AG10803 (cell line): ENCODE results near the gene MSI2.

ENCODE experiments used
- DNase-seq: peaks from one replicate; pipeline ENCODE4 v3.0.0; 2010; ENCODE audit warnings: low read depth
- H3K4me3 ChIP-seq: 2 replicates; pipeline ENCODE4 v1.5.1; 2011; ENCODE audit warnings: mild to moderate bottlenecking, low read length, control low read depth
- TF ChIP-seq, protein P1 (sequence below): conservative IDR thresholded peaks from 2 replicates; pipeline ENCODE4 v1.5.1; 2011; ENCODE audit warnings: mild to moderate bottlenecking, low read length, control low read depth, inconsistent platforms

The MSI2 gene

DNA sequence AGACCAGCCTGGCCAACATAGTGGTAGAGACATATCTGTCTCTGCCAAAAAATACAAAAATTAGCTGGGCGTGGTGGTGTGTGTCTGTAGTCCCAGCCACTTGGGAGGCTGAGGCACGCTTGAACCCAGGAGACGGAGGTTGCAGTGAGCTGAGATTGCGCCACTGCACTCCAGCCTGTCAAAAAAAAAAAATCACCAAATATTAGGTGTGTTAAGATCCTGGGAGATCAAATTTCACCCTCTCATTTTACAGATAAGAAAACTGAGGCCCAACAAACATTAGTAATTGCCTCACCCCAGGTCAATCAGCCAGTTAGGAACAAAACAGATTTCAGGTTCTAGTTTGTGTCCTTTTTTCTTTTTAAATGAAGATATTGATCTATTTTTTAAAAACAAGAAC is 116.7 kb downstream of the MSI2 start:
- H3K4me3 ChIP-seq: no peak overlapping the region
- DNase-seq: no peak
- TF ChIP-seq, protein P1, sequence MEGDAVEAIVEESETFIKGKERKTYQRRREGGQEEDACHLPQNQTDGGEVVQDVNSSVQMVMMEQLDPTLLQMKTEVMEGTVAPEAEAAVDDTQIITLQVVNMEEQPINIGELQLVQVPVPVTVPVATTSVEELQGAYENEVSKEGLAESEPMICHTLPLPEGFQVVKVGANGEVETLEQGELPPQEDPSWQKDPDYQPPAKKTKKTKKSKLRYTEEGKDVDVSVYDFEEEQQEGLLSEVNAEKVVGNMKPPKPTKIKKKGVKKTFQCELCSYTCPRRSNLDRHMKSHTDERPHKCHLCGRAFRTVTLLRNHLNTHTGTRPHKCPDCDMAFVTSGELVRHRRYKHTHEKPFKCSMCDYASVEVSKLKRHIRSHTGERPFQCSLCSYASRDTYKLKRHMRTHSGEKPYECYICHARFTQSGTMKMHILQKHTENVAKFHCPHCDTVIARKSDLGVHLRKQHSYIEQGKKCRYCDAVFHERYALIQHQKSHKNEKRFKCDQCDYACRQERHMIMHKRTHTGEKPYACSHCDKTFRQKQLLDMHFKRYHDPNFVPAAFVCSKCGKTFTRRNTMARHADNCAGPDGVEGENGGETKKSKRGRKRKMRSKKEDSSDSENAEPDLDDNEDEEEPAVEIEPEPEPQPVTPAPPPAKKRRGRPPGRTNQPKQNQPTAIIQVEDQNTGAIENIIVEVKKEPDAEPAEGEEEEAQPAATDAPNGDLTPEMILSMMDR: no peak

DNA sequence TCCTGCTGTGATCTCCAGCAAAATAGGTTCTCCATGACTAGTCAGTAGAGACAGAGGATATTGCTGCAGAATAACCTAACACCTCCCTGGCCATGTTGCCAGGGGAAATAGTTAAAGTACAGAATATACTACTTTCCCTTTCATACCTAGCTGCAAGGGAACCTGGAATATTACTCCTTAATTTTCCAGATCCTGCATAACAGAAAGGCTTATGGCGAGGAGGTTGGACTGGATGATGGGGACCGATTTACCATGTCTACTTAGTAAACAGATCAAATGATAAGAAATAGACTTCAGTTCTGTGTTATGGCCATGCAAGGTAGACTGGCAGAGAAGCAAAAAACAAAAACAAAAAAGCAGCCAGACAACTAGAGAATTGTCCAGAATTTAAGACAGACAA is 117.4 kb downstream of the MSI2 start:
- TF ChIP-seq, protein P1: no peak
- H3K4me3 ChIP-seq: no peak overlapping the region
- DNase-seq: no peak

DNA sequence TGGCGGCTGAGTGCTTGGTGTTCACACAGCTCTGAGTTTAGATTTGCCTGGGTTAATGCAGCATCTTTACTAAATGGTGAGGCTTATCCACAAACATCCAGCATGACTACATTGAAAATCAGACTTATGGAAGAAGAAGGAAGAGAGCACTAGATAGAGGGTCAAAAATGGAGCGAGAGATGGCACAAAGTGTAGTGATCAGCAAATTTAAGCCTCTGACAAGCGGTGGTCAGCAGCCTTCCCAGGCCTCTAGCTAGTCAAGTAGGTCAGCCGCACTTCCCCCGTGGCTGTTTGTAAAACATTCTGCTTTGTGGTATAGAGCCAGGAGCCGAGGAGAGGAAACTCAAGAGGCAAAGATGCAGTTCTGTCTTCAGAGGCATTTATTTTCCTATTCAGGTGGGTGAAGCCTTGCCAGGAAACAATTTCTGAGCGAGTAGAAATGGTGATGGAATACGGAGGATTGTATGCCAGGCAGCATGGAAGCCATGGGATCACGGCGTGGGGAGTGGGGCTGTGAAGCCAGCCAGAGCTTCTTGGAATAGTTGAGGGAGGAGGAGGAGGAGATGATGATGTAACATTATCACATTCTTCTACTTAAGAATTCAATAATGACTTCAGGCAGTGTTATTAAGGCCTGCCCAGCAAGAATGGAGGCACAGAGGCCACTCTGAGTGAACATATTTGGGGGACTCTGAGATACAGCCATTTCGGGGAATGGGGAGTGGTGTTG is 118.9 kb downstream of the MSI2 start:
- no peak overlapping the region for H3K4me3 ChIP-seq
- TF ChIP-seq, protein P1: no peak

DNA sequence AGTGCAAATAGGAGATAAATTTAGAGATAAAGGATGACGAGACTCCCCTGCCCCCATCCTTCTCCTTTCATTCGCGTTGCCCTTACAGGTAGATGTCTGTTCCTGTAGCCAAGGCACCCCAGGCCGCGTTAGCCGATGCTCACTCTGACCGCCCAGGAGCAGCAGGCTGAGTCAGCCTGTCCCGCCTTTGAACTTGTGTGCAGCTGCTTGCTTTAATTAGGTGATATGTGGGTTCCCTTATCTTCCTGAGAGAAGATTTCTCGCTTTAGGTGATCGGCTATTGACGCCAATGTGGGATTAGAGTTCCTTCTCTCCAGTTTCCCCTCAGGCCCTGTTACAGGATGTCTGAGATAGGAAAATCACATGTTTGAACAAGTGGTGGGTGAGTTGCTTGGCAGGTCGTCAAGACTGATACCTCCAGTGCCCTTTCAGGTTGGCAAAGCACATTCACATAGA is 119.5 kb downstream of the MSI2 start:
- no peak overlapping the region for H3K4me3 ChIP-seq
- no peak for DNase-seq
- TF ChIP-seq, protein P1: no peak

More for the DNA sequence above, 118.9 kb downstream of the MSI2 start:
- DNase-seq: peak; percentile 20

DNA sequence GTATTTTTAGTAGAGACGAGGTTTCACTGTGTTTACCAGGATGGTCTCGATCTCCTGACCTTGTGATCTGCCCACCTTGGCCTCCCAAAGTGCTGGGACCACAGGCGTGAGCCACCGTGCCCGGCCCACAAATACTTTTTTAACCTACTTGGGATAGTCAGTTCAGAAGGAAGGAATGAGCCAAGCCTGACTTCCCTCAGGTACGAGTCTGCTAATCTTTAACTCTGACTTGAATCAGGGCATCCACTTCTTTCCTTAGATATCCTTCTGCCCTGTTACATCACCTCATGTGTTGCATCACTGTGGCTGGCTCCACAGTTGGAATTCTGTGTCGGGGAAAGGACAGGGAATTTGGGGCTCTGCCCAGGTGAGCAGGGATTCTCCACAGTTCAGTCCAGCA is 120.8 kb downstream of the MSI2 start:
- TF ChIP-seq, protein P1: no peak
- no peak for DNase-seq
- no peak overlapping the region for H3K4me3 ChIP-seq

DNA sequence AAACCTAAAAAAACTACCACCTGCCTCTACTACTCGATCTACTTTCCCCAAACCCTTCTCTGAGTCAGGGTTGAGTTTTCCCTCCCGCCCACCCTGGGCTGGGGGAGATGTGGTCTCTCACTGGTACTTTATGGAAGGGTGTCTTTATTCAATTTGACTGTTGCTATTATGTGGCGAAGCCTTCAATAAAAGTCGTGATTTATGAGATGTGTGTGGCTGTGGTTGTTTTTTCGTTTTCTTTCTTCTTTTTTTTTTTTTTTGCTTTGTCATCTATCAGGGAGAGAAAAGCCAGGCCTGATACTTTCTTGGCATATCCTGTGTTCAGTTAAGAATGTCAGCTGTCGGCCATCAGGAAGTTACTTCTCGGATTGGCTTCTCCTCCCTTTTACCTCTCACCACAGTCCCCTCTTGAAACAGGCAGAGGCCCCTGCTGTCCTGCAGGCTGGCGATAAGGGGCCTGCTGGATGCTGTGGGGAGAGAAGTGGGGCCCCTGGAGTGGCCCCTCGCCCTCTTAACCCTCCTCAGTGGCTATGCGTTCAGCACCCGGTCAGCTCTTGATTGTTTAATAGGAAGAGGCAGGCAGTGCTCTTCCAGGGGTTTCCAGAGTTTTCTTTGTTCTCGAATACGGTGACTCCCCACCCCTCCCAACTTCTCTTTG is 123.0 kb downstream of the MSI2 start:
- no peak overlapping the region for H3K4me3 ChIP-seq
- TF ChIP-seq, protein P1: no peak
- DNase-seq: no peak
